ENCODE data around the gene UBXN1.

GRCh38 chr11:62708392-62708791 lies 29.5 kb upstream of the UBXN1 start:
- TF ChIP-seq CTCF (IDR thresholded peaks at IDR 0.05 in 2 of 3, conservative IDR thresholded peaks at IDR 0.05 in 1 of 3; ENCODE audit: borderline replicate concordance in 1 of 3, insufficient read depth in 1 of 3, low read depth in 2 of 3, low read length in 2 of 3): no peak
- no peak for TF ChIP-seq FOSL1 (IDR thresholded peaks at IDR 0.05; ENCODE audit: low read depth)
- TF ChIP-seq EZH2 (IDR thresholded peaks at IDR 0.05): no peak
- no peak for TF ChIP-seq POLR2A (IDR thresholded peaks at IDR 0.05; ENCODE audit: borderline replicate concordance, extremely low read depth, insufficient read depth, insufficient read length)
- no peak for TF ChIP-seq SRF (IDR thresholded peaks at IDR 0.05; ENCODE audit: low read depth)
- no peak for TF ChIP-seq ATF3 (IDR thresholded peaks at IDR 0.05)
- TF ChIP-seq EZH2phosphoT487 (IDR thresholded peaks at IDR 0.05; ENCODE audit: borderline replicate concordance): no peak
- no peak for TF ChIP-seq RAD21 (IDR thresholded peaks at IDR 0.05; ENCODE audit: low read depth)
- TF ChIP-seq ZBTB33 (IDR thresholded peaks at IDR 0.05; ENCODE audit: extremely low read depth, insufficient replicate concordance, low read length): no peak

All from HCT116 (cell line).